ENCODE results near the gene INSIG1.

GRCh38 chr7:155270861-155271260 lies 26.8 kb upstream of the INSIG1 start:
- TF ChIP-seq POLR2A (IDR thresholded peaks at IDR 0.05; ENCODE audit: low read length): no peak
- no peak for TF ChIP-seq GATA1 (IDR thresholded peaks at IDR 0.05; ENCODE audit: low read depth, low read length)

All from erythroblast (primary cell).